GM19025 (cell line): ENCODE measurements around the gene FOSB.

Source experiments
- ATAC-seq: cut with Tn5 transposase; IDR thresholded peaks from one replicate; pipeline ENCODE4 v1.9.1; 2021; ENCODE audit warnings: mild to moderate bottlenecking, low read depth, moderate library complexity; ENCODE audit not compliant: unreplicated experiment

FOSB gene

GRCh38 chr19:45517238-45517637, 49.4 kb downstream of the FOSB start:
- no peak for ATAC-seq

DNA sequence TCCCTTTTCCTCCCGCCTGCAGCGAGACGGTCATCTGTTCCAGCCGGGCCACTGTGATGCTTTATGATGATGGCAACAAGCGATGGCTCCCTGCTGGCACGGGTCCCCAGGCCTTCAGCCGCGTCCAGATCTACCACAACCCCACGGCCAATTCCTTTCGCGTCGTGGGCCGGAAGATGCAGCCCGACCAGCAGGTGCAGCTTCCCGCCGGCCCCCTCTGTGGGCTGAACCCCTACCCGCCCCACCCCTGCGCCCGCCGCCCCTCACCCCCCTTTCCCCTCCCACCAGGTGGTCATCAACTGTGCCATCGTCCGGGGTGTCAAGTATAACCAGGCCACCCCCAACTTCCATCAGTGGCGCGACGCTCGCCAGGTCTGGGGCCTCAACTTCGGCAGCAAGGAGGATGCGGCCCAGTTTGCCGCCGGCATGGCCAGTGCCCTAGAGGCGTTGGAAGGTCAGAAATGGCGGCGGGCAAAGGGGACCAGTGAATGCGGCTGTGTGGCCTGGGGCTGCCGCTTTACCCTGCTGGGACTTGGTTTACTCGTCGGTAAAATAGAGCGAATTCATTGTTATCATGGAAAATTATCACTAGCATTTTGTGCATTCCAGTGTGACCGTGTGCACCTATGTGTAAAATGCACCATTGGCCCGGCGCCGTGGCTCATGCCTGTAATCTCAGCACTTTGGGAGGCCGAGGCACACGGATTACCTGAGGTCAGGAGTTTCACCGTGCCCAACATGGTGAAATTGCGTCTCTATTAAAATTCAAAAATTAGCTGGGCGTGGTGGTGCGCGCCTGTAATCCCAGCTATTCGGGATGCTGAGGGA, 50.1 kb downstream of the FOSB start:
- no peak for ATAC-seq

GRCh38 chr19:45518469-45518826, 50.7 kb downstream of the FOSB start:
- ATAC-seq: no peak

DNA sequence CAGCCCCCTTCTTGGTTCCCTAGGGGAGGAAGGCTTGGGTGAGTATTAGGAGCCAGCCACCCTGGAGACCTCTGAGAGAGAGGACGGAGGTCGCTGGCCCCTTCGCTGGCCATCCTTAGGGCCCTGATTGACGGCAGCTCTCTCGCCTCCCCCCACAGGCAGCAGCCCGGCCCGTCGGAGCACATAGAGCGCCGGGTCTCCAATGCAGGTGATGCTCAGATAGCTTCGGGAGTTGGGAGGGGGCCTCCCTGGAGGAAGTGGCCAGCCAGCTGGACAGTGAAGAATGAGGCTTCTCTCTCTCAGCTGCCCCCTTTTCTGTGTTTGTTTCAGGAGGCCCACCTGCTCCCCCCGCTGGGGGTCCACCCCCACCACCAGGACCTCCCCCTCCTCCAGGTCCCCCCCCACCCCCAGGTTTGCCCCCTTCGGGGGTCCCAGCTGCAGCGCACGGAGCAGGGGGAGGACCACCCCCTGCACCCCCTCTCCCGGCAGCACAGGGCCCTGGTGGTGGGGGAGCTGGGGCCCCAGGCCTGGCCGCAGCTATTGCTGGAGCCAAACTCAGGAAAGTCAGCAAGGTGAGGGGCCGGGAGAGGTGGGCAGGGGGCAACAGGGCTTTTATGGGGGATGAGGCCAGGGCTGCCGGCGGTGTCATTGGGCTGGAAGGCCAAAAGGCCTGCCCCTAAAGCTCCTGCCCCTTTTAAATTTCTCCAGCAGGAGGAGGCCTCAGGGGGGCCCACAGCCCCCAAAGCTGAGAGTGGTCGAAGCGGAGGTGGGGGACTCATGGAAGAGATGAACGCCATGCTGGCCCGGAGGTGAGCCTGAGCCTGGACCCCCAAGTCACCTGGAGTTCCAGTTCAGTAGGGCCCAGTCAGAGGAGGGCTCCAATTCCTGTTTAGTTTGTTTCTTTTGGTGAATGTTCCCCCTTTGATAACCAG, 54.5 kb downstream of the FOSB start:
- no peak for ATAC-seq

DNA sequence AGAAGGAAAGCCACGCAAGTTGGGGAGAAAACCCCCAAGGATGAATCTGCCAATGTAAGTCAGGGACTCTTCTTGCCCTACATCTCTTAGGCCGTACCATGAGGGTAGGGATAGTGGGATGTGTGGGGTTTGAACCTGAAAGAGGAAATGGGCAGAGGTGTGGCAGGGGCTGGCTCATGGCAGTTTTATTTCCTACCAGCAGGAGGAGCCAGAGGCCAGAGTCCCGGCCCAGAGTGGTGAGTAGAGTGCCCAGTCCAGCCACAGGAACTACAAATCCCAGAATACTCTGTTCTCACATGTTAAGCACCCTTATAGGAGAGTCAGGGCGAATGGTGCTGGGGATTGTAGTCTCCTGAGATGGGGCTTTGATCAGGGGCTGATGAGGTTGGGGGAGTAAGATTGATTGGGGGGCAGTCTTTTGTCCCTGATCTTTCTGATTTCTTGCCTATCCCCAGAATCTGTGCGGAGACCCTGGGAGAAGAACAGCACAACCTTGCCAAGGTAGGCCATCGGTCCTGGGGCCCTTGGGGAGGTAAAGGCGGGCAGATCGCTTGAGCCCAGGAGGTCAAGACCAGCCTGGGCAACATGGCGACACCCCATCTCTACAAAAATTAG, 56.0 kb downstream of the FOSB start:
- peak; percentile 63 for ATAC-seq

DNA sequence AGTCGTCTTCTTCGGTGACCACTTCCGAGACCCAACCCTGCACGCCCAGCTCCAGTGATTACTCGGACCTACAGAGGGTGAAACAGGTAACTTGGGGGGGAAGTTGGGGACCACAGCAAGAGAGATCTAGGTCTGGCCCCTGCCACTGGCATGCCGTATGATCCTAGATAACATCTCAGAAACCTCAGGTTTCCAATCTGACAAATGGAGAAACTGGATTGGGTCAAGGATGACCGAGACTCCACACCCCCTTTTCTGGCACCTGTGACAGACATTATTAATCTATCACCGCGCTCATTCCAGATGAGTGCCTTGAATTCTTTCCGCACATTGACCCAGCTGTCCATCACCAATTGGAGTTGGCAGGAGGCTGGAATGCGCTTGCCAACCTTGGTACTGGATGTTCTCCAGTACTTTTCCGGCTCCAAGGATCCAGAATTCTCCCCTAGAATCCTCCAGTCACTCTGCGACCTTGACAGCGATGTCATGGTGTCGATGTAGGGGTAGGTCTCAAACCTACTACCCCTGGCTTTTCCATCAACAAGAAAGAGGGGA, 56.9 kb downstream of the FOSB start:
- no peak for ATAC-seq
